Activated CD4-positive, alpha-beta T cell treated with anti-CD3 and anti-CD28 coated beads, Interleukin-2, amount 10 ng/mL, durations not matched to agents 7 days and 5 days (primary cell): Measurements from ENCODE around the gene SDC1. TPM values are rescaled to one million over a fixed set of nuclear protein-coding genes. Genes with fewer than 3 reads are reported as not detected.
"Not testable (repeated sequence)": the region's sequence is repeated elsewhere in the genome, so short reads cannot be mapped to it uniquely, and the experiment has no call there.

Experiments
- CTCF ChIA-PET: fragments of 350-600 bp; sonication (Branson Sonifier 250); formaldehyde crosslinking; loops from one replicate; lab custom pipeline; 2021; ENCODE audit warnings: antibody characterized with exemption; lab: Charles Lee
- POLR2A ChIA-PET: fragments of 350-600 bp; sonication (Branson Sonifier 250); formaldehyde crosslinking; loops from one replicate; lab custom pipeline; 2021; ENCODE audit warnings: antibody characterized with exemption; lab: Charles Lee
- DNase-seq: peaks from one replicate; pipeline ENCODE4 v3.0.0-alpha.2; 2020
- H3K27ac Mint-ChIP-seq: one replicate; pipeline ENCODE4 v1.8.0; 2021; ENCODE audit warnings: mild to moderate bottlenecking, moderate library complexity, mixed read lengths
- H3K27me3 Mint-ChIP-seq: one replicate; pipeline ENCODE4 v1.8.0; 2021; ENCODE audit warnings: mixed read lengths
- H3K36me3 Mint-ChIP-seq: one replicate; pipeline ENCODE4 v1.8.0; 2021; ENCODE audit warnings: low read depth, mixed read lengths
- H3K4me1 Mint-ChIP-seq: one replicate; pipeline ENCODE4 v1.8.0; 2021; ENCODE audit warnings: mixed read lengths
- H3K4me3 Mint-ChIP-seq: one replicate; pipeline ENCODE4 v1.8.0; 2021; ENCODE audit warnings: mild to moderate bottlenecking, moderate library complexity, mixed read lengths
- H3K9me3 Mint-ChIP-seq: one replicate; pipeline ENCODE4 v1.8.0; 2021; ENCODE audit warnings: mixed read lengths
- total RNA-seq, 2 experiments: library from RNA; stranded (reverse); gene quantifications; one replicate each; pipeline ENCODE4 v1.2.3, GENCODE V29; 2021

SDC1 gene
- under 1 TPM in 1 of 2 experiments, not detected in 1; 0.19 TPM for total RNA-seq

- peaks cover 11% of the 10 kb centered on the region for H3K4me1 Mint-ChIP-seq
Observed at GRCh38 chr2:20224716-20225293, at the start of gene SDC1. Gene SDC1, minus strand, starts transcription at chr2:20225130. Its CDS starts 263 bp downstream, at chr2:20224867.

GRCh38 chr2:20273042-20273441, 48.1 kb upstream of the SDC1 start:
- Mint-ChIP-seq H3K27me3 (no peaks in the 10 kb centered on the region), H3K36me3 (peaks cover 49% of the 10 kb centered on the region), H3K4me3 (no peak overlapping the region), H3K27ac (no peak overlapping the region), H3K4me1 (no peaks in the 10 kb centered on the region), H3K9me3 (no peaks in the 10 kb centered on the region)
- POLR2A ChIA-PET, result no interaction called here
- CTCF ChIA-PET, result interaction anchor here (0.6 to 1.0 kb wide), 2 partner anchors 34 to 43 kb away, joined by 3 read pairs; no protein-coding TSS in a partner anchor
- DNase-seq, result no peak

More at GRCh38 chr2:20224716-20225293, at the start of gene SDC1:
- Mint-ChIP-seq H3K4me3 (peak within 1 kb of the TSS; percentile 59), H3K27me3 (peaks cover 65% of the 10 kb centered on the region), H3K27ac (no peak within 1 kb of the TSS), H3K36me3 (no peaks in the 10 kb centered on the region), H3K9me3 (no peaks in the 10 kb centered on the region)
- CTCF ChIA-PET, result interaction anchor here (0.6 to 1.4 kb wide), 4 partner anchors 11 to 230 kb away, joined by 3 to 4 read pairs (median 4); no protein-coding TSS in a partner anchor
- DNase-seq, result no peak
- POLR2A ChIA-PET, result no interaction called here

GRCh38 chr2:20268317-20268716, 43.4 kb upstream of the SDC1 start:
- H3K4me1 Mint-ChIP-seq, H3K4me3 Mint-ChIP-seq, DNase-seq, H3K9me3 Mint-ChIP-seq, H3K27me3 Mint-ChIP-seq, H3K27ac Mint-ChIP-seq, POLR2A ChIA-PET: not testable (repeated sequence)
- peaks cover 43% of the 10 kb centered on the region for H3K36me3 Mint-ChIP-seq
- CTCF ChIA-PET, result interaction anchor here (0.8 to 1.2 kb wide), 3 partner anchors 9 to 54 kb away, joined by 3 read pairs; no protein-coding TSS in a partner anchor

- H3K4me1 Mint-ChIP-seq, result peaks cover 9% of the 10 kb centered on the region
- no peak for DNase-seq
- peaks cover 40% of the 10 kb centered on the region for H3K36me3 Mint-ChIP-seq
- ChIA-PET POLR2A (no interaction called here), CTCF (interaction anchor here (1.4 kb wide), 1 partner anchor 16 kb away, joined by 4 read pairs; no protein-coding TSS in a partner anchor)
- no peaks in the 10 kb centered on the region for H3K9me3 Mint-ChIP-seq
- H3K27me3 Mint-ChIP-seq, result no peaks in the 10 kb centered on the region
- no peak overlapping the region for H3K4me3 Mint-ChIP-seq
- H3K27ac Mint-ChIP-seq, result no peak overlapping the region
Observed at GRCh38 chr2:20267529-20267928, 42.6 kb upstream of the SDC1 start.

GRCh38 chr2:20264629-20265028, 39.7 kb upstream of the SDC1 start:
- peaks cover 31% of the 10 kb centered on the region for H3K36me3 Mint-ChIP-seq
- H3K27me3 Mint-ChIP-seq, result no peaks in the 10 kb centered on the region
- peaks cover 9% of the 10 kb centered on the region for H3K4me1 Mint-ChIP-seq
- CTCF ChIA-PET, result interaction anchor here (1.8 kb wide), 1 partner anchor 12 kb away, joined by 4 read pairs; no protein-coding TSS in a partner anchor
- H3K9me3 Mint-ChIP-seq, result no peaks in the 10 kb centered on the region
- H3K4me3 Mint-ChIP-seq, result no peak overlapping the region
- POLR2A ChIA-PET, result interaction anchor here (0.7 kb wide), 1 partner anchor 14 kb away, joined by 4 read pairs; no protein-coding TSS in a partner anchor
- no peak for DNase-seq
- H3K27ac Mint-ChIP-seq, result no peak overlapping the region

- Mint-ChIP-seq H3K4me1 (no peaks in the 10 kb centered on the region), H3K27me3 (no peaks in the 10 kb centered on the region), H3K9me3 (no peaks in the 10 kb centered on the region), H3K36me3 (peaks cover 46% of the 10 kb centered on the region), H3K27ac (no peak overlapping the region), H3K4me3 (no peak overlapping the region)
- ChIA-PET POLR2A (no interaction called here), CTCF (no interaction called here)
- DNase-seq, result no peak
Observed at GRCh38 chr2:20257411-20257810, 32.5 kb upstream of the SDC1 start.

GRCh38 chr2:20254731-20255130, 29.8 kb upstream of the SDC1 start:
- no peaks in the 10 kb centered on the region for H3K4me1 Mint-ChIP-seq
- CTCF ChIA-PET, result interaction anchor here (1.0 kb wide), 1 partner anchor 396 kb away, joined by 3 read pairs; the partner anchor contains the start of gene HS1BP3
- no peaks in the 10 kb centered on the region for H3K9me3 Mint-ChIP-seq
- DNase-seq, result no peak
- no peak overlapping the region for H3K27ac Mint-ChIP-seq
- H3K4me3 Mint-ChIP-seq, result no peak overlapping the region
- no peaks in the 10 kb centered on the region for H3K27me3 Mint-ChIP-seq
- H3K36me3 Mint-ChIP-seq, result peaks cover 55% of the 10 kb centered on the region
- POLR2A ChIA-PET, result no interaction called here

- Mint-ChIP-seq H3K36me3 (peaks cover 71% of the 10 kb centered on the region), H3K4me1 (no peaks in the 10 kb centered on the region), H3K4me3 (no peak overlapping the region), H3K27me3 (no peaks in the 10 kb centered on the region), H3K9me3 (no peaks in the 10 kb centered on the region), H3K27ac (no peak overlapping the region)
- DNase-seq, result no peak
- POLR2A ChIA-PET, result no interaction called here
- CTCF ChIA-PET, result no interaction called here
Observed at GRCh38 chr2:20250436-20250835, 25.5 kb upstream of the SDC1 start.

GRCh38 chr2:20249170-20249569, 24.2 kb upstream of the SDC1 start:
- no peak for DNase-seq
- ChIA-PET POLR2A (no interaction called here), CTCF (no interaction called here)
- H3K36me3 Mint-ChIP-seq, result peaks cover 61% of the 10 kb centered on the region
- H3K9me3 Mint-ChIP-seq, result no peaks in the 10 kb centered on the region
- H3K27me3 Mint-ChIP-seq, result no peaks in the 10 kb centered on the region
- no peak overlapping the region for H3K4me3 Mint-ChIP-seq
- no peak overlapping the region for H3K27ac Mint-ChIP-seq
- no peaks in the 10 kb centered on the region for H3K4me1 Mint-ChIP-seq

- no peak for DNase-seq
- Mint-ChIP-seq H3K27ac (no peak overlapping the region), H3K4me3 (no peak overlapping the region), H3K9me3 (no peaks in the 10 kb centered on the region), H3K4me1 (peaks cover under 1% of the 10 kb centered on the region), H3K27me3 (no peaks in the 10 kb centered on the region), H3K36me3 (peaks cover 47% of the 10 kb centered on the region)
- ChIA-PET POLR2A (no interaction called here), CTCF (interaction anchor here (0.9 to 1.5 kb wide), 2 partner anchors 16 to 42 kb away, joined by 3 to 4 read pairs; no protein-coding TSS in a partner anchor)
Observed at GRCh38 chr2:20247084-20247483, 22.2 kb upstream of the SDC1 start.

GRCh38 chr2:20243637-20244036, 18.7 kb upstream of the SDC1 start:
- Mint-ChIP-seq H3K27me3 (peaks cover 11% of the 10 kb centered on the region), H3K36me3 (peaks cover 25% of the 10 kb centered on the region), H3K27ac (peak overlapping the region; percentile 16)
- CTCF ChIA-PET, result interaction anchor here (1.2 kb wide), 1 partner anchor 45 kb away, joined by 3 read pairs; no protein-coding TSS in a partner anchor
- H3K9me3 Mint-ChIP-seq, H3K4me3 Mint-ChIP-seq, DNase-seq, POLR2A ChIA-PET, H3K4me1 Mint-ChIP-seq: not testable (repeated sequence)

- Mint-ChIP-seq H3K27ac (peak overlapping the region; percentile 50), H3K4me1 (peaks cover 7% of the 10 kb centered on the region), H3K4me3 (no peak overlapping the region), H3K27me3 (peaks cover 16% of the 10 kb centered on the region), H3K36me3 (peaks cover 20% of the 10 kb centered on the region), H3K9me3 (no peaks in the 10 kb centered on the region)
- DNase-seq, result no peak
- POLR2A ChIA-PET, result no interaction called here
- CTCF ChIA-PET, result interaction anchor here (1.2 to 1.5 kb wide), 2 partner anchors 20 to 51 kb away, joined by 3 to 6 read pairs; no protein-coding TSS in a partner anchor
Observed at GRCh38 chr2:20242727-20243377, 17.9 kb upstream of the SDC1 start.
